K562 (cell line): Measurements from ENCODE around the gene KCTD19. TPM values are rescaled to one million over a fixed set of nuclear protein-coding genes. Genes with fewer than 3 reads are reported as not detected.

Experiments used
- ATAC-seq: fragments of 200-7000 bp; cut with Tn5 transposase; 3 replicates; pipeline ENCODE4 v1.9.1; 2020; ENCODE audit warnings: moderate library complexity
- Bru-seq: library from RNA; stranded (reverse); fragments of 400-500 nt; gene quantifications from one replicate; lab custom pipeline; 2021; lab: Mats Ljungman, UMichigan
- BruChase-seq, 2 experiments: library from RNA; stranded (reverse); fragments of 400-500 nt; gene quantifications; one replicate each; lab custom pipeline; 2021; lab: Mats Ljungman, UMichigan
- BruUV-seq: library from RNA; stranded (reverse); fragments of 400-500 nt; replicated peaks from 2 replicates; lab custom pipeline; 2021; lab: Mats Ljungman, UMichigan
- CTCF ChIA-PET: fragments of 300-600 bp; formaldehyde crosslinking; extraction: SDS; loops from one replicate; lab custom pipeline; 2021; ENCODE audit warnings: low intra/inter-chr PET ratio; lab: Yijun Ruan, JAX
- POLR2A ChIA-PET: fragments of 300-600, 350-650 bp; sonication (Branson Sonifier 250); formaldehyde crosslinking; extraction: SDS; loops from one replicate; lab custom pipeline; 2021; ENCODE audit warnings: antibody characterized with exemption, inconsistent platforms; lab: Yijun Ruan, JAX
- DNase-seq, 4 experiments: peaks; one replicate each; pipeline versions ENCODE4 v3.0.0 to v3.0.0-alpha.2; 2011 to 2018; ENCODE audit warnings: low spot score in 3 of 4, mixed read lengths in 3 of 4; ENCODE audit errors: extremely low read depth in 1 of 4
- FAIRE-seq: peaks from 2 replicates; lab custom pipeline; 2011; peaks lifted over from hg19 to GRCh38; lab: Jason Lieb, UNC
- H2AFZ ChIP-seq: 2 replicates; pipeline ENCODE4 v1.6.0; 2011; ENCODE audit warnings: low read depth, low read length, control low read depth, inconsistent platforms
- H3K27ac ChIP-seq: fragments of 200-600 bp; 3 replicates; pipeline ENCODE4 v1.8.0; 2011; ENCODE audit warnings: low read depth, mild to moderate bottlenecking, control low read depth, inconsistent platforms, low read length, moderate library complexity, mixed read lengths; ENCODE audit errors: extremely low read depth
- H3K27me3 ChIP-seq, 2 experiments: fragments of 300-600 bp in 1 of 2; 2 replicates in 1 of 2; 3 replicates in 1 of 2; pipeline versions ENCODE4 v1.6.0 to v1.8.0; 2011; ENCODE audit warnings: inconsistent platforms in 2 of 2, low read length in 2 of 2, mild to moderate bottlenecking in 1 of 2, mixed read lengths in 1 of 2, moderate library complexity in 1 of 2; ENCODE audit not compliant: control insufficient read depth in 2 of 2, insufficient read depth in 2 of 2
- H3K36me3 ChIP-seq: fragments of 300-600 bp; 3 replicates; pipeline ENCODE4 v1.8.0; 2011; ENCODE audit warnings: mild to moderate bottlenecking, low read length, inconsistent platforms; ENCODE audit not compliant: control insufficient read depth, insufficient read depth
- H3K4me1 ChIP-seq, 2 experiments: fragments of 200-600 bp in 1 of 2; replicated peaks in 1 of 2; 2 replicates in 1 of 2; 3 replicates in 1 of 2; pipeline versions ENCODE4 v1.5.1 to v1.8.0; 2011; ENCODE audit warnings: inconsistent platforms in 2 of 2, low read length in 2 of 2, mild to moderate bottlenecking in 1 of 2, mixed read lengths in 1 of 2, moderate library complexity in 1 of 2; ENCODE audit not compliant: control insufficient read depth in 2 of 2, insufficient read depth in 2 of 2
- H3K4me2 ChIP-seq: 2 replicates; pipeline ENCODE4 v1.6.1; 2011; ENCODE audit warnings: low read length, control low read depth, inconsistent platforms, mixed read lengths; ENCODE audit not compliant: insufficient read depth
- H3K4me3 ChIP-seq: fragments of 200-600 bp; sonication (generic), shearing (Covaris generic); 2 replicates; pipeline ENCODE4 v1.5.1; 2016; ENCODE audit warnings: control low read depth, inconsistent platforms
- H3K79me2 ChIP-seq: fragments of 200-600 bp; 3 replicates; pipeline ENCODE4 v1.8.0; 2011; ENCODE audit warnings: low read length, inconsistent platforms; ENCODE audit not compliant: control insufficient read depth, insufficient read depth
- H3K9ac ChIP-seq, 2 experiments: 2 replicates each; pipeline versions ENCODE4 v1.6.0 to v1.6.1; 2011; ENCODE audit warnings: low read depth in 2 of 2, low read length in 2 of 2, control low read depth in 1 of 2, inconsistent platforms in 1 of 2, mild to moderate bottlenecking in 1 of 2, mixed read lengths in 1 of 2; ENCODE audit not compliant: insufficient read depth in 1 of 2
- H3K9me1 ChIP-seq: one replicate; pipeline ENCODE4 v1.6.0; 2011; ENCODE audit warnings: inconsistent platforms, mild to moderate bottlenecking, low read length, moderate library complexity; ENCODE audit not compliant: control insufficient read depth, insufficient read depth
- H3K9me3 ChIP-seq: replicated peaks from 2 replicates; pipeline ENCODE4 v1.5.1; 2011; ENCODE audit warnings: low read depth, low read length, inconsistent platforms; ENCODE audit not compliant: control insufficient read depth, insufficient read depth
- H4K20me1 ChIP-seq: replicated peaks from 2 replicates; pipeline ENCODE4 v1.6.1; 2011; ENCODE audit warnings: low read length, inconsistent platforms, mixed read lengths; ENCODE audit not compliant: control insufficient read depth, insufficient read depth
- EHMT2 ChIP-seq: fragments of 450-650 bp; IDR thresholded peaks from 2 replicates; pipeline ENCODE4 v1.6.1; 2018; ENCODE audit warnings: antibody characterized with exemption
- MED1 ChIP-seq: sonication (generic); formaldehyde crosslinking; IDR thresholded peaks from 2 replicates; pipeline ENCODE4 v1.8.1; 2023; ENCODE audit warnings: missing genetic modification reagents, borderline replicate concordance
- POLR2G ChIP-seq: fragments of 200-400 bp; formaldehyde crosslinking; IDR thresholded peaks from 2 replicates; pipeline ENCODE4 v1.6.1; 2017; ENCODE audit warnings: low read depth, mild to moderate bottlenecking, antibody characterized with exemption, low read length, moderate library complexity
- SMARCE1 ChIP-seq: fragments of 450-650 bp; IDR thresholded peaks from 2 replicates; pipeline ENCODE4 v1.7.1; 2016; ENCODE audit warnings: mild to moderate bottlenecking
- ZKSCAN8 ChIP-seq: fragments of 200-800 bp; sonication (Bioruptor generic); IDR thresholded peaks from 2 replicates; pipeline ENCODE4 v1.6.1; 2016; ENCODE audit warnings: missing genetic modification characterization, missing compliant biosample characterization
- WGBS: fragments of 100-300 bp; shearing (Covaris generic); methylation state at CpG from one replicate; pipeline ENCODE4 v1.1.6; 2016; ENCODE audit warnings: low coverage, mixed read lengths; ENCODE audit not compliant: insufficient coverage; ENCODE audit errors: missing lambda C conversion rate; 5-methylcytosine and 5-hydroxymethylcytosine counted together
- in situ Hi-C: fragments of 300-500 bp; cut with MboI; formaldehyde crosslinking; loops from 4 replicates; pipeline ENCODE4 v1.15.0; 2018; ENCODE audit warnings: inconsistent platforms, mixed read lengths
- intact Hi-C: fragments of 100-400 bp; cut with micrococcal nuclease; formaldehyde crosslinking; loops from 2 replicates; pipeline ENCODE4 v1.14.2; 2022
- long read RNA-seq, 3 experiments: library from polyadenylated mRNA in 2 of 3; library from RNA in 1 of 3; unstranded in 2 of 3; stranded (forward) in 1 of 3; transcript quantifications; one replicate each; pipeline ENCODE4 v2.0.0, GENCODE V29; 2019 to 2022
- polyA minus RNA-seq, 3 experiments: library from RNA; depleted of rRNA, polyadenylated mRNA; stranded (reverse); fragments of >200 nt; gene quantifications; 2 replicates each; pipeline ENCODE4 v1.2.3, GENCODE V29; 2011
- polyA plus RNA-seq, 8 experiments: library from polyadenylated mRNA; depleted of rRNA in 4 of 8; stranded (reverse) in 5 of 8; unstranded in 3 of 8; fragments of >200 nt; fragmentation: Nextera tagmentation in 2 of 8; fragmentation: Illumina TruSeq in 1 of 8; extraction: Ambion mirVana in 2 of 8; extraction: Trizol in 1 of 8; gene quantifications; 2 replicates each; pipeline versions ENCODE4 v1.2.1 to v1.2.3, GENCODE V29; 2011 to 2014; ENCODE audit warnings: inconsistent platforms in 1 of 8, missing spikeins in 1 of 8
- total RNA-seq, 7 experiments: library from RNA; depleted of rRNA in 6 of 7; stranded (reverse); fragments of >200 nt in 6 of 7; fragmentation: Illumina TruSeq in 2 of 7; extraction: Trizol in 2 of 7; gene quantifications; 2 replicates each; pipeline versions ENCODE4 v1.2.1 to v1.2.3, GENCODE V29; 2011 to 2021; ENCODE audit warnings: low replicate concordance in 1 of 7
- TF ChIP-seq, protein P1 (sequence below): fragments of 250-450 bp; sonication (Bioruptor Pico); IDR thresholded peaks from 2 replicates; pipeline ENCODE4 v1.8.0; 2022; ENCODE audit warnings: moderate library complexity, mild to moderate bottlenecking, inconsistent platforms
- TF ChIP-seq, protein P2 (sequence below): fragments of 450-650 bp; IDR thresholded peaks from 2 replicates; pipeline ENCODE4 v1.6.1; 2016; ENCODE audit warnings: low read depth, mild to moderate bottlenecking, moderate library complexity
- TF ChIP-seq, protein P3 (sequence below): fragments of 150-350 bp; IDR thresholded peaks from 2 replicates; pipeline ENCODE4 v1.6.1; 2014; ENCODE audit warnings: low read depth, mild to moderate bottlenecking, low read length, borderline replicate concordance
- TF ChIP-seq, protein P4 (sequence below): fragments of 450-650 bp; formaldehyde crosslinking; IDR thresholded peaks from 2 replicates; pipeline ENCODE4 v1.4.0; 2020; ENCODE audit warnings: mild to moderate bottlenecking, moderate library complexity

Gene KCTD19
- 1.0 and 1.4 TPM in 2 replicates for total RNA-seq (2011; cell fraction: chromatin; rRNA removed; ENCODE audit: low replicate concordance)
- total RNA-seq (2011; cell fraction: nucleolus; rRNA removed), result 0.33 and 0.53 TPM in 2 replicates
- total RNA-seq (2011; cell fraction: nucleoplasm; rRNA removed), result 0.44 and 0.46 TPM in 2 replicates
- total RNA-seq (2014; rRNA removed) (0.29 and 0.91 TPM in 2 replicates), total RNA-seq (2014; rRNA removed; fragmentation: Illumina TruSeq; extraction: Trizol) (0.15 and 0.16 TPM in 2 replicates), total RNA-seq (2015; rRNA removed; fragmentation: Illumina TruSeq; extraction: Trizol) (0.11 and 0.34 TPM in 2 replicates), total RNA-seq (2021) (0.22 and 0.25 TPM in 2 replicates), polyA plus RNA-seq (2011; rRNA removed) (0.32 and 0.33 TPM in 2 replicates), polyA plus RNA-seq (2014; fragmentation: Illumina TruSeq; extraction: Trizol) (0.31 and 0.53 TPM in 2 replicates), polyA plus RNA-seq (2014; fragmentation: Nextera tagmentation; extraction: Ambion mirVana) (not detected), polyA plus RNA-seq (2014; rRNA removed) (0.03 TPM in 2 replicates), polyA minus RNA-seq (2011; rRNA and poly(A)+ RNA removed) (0.04 and 0.30 TPM in 2 replicates), Bru-seq, nascent RNA (percentile 30 among the genes with signal in this experiment), BruChase-seq, experiment 1, labeled RNA remaining after a 2-hour chase (percentile 24 among the genes with signal in this experiment), BruChase-seq, experiment 2, labeled RNA remaining after a 6-hour chase (percentile 23 among the genes with signal in this experiment)
- 0.39 and 0.40 TPM in 2 replicates for polyA plus RNA-seq (2011; cell fraction: cytosol; rRNA removed)
- polyA plus RNA-seq (2011; cell fraction: nucleus; rRNA removed), result 0.87 and 0.98 TPM in 2 replicates
- polyA plus RNA-seq (2012), result 0.69 and 0.89 TPM in 2 replicates
- polyA minus RNA-seq (2011; cell fraction: cytosol; rRNA and poly(A)+ RNA removed), result not detected in 2 replicates
- 0.44 TPM in 1 of 2 replicates, not detected in the other for polyA minus RNA-seq (2011; cell fraction: nucleus; rRNA and poly(A)+ RNA removed)
- long read RNA-seq, experiment 1, partial matches to known transcripts, result 0 of 5 reads
- long read RNA-seq, experiment 1, other reads (novel, unspliced or antisense), result 5 of 5 reads
- long read RNA-seq, experiment 2, partial matches to known transcripts, result 1 of 1 reads
- long read RNA-seq, experiment 2, other reads (novel, unspliced or antisense), result 0 of 1 reads
- long read RNA-seq, experiment 3, result 0 reads

DNA sequence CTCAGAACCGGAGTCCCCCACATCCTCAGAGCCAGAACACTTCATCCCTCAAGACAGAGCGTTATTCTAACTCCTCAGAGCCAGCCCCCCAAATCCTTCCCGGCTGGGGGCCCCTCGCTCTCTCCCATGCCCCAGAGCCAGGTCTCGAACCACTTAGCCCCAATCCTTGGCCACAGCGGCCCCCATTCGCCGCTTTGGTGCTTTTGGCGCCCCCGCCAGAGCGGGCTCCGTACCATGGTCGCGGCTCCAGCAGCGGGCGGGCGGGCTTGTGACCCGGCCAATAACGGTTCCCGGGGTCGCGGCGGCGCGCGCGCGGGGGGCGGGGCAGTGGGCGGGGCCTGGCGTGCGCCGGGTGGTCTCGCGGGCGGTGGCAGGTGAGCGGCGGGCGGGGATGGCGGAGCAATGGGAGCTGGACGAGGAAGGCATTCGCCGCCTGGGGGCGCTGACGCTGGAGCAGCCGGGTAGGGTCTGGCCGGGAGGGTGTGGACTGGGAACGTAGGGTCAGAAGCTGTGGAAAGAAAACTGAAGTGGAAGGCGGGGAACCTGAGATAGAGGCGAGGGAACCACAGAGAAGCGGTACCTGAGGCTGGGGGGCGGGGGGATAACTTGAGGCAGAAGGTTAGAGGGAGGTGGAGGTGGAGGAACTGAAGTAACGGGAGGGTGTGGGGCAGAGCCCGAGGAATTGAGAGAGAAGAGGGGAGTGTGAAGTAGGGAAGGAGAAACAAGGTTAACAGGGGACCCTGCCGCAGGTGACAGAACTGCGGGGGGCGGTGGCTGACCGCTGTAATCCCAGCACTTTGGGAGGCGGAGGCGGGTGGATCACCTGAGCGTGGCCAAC lies at the start of gene KCTD19, which contains the start of gene LRRC36:
Gene KCTD19, minus strand, starts transcription at position 270 of the 838 bp plus-strand sequence. Its CDS starts 34 bp downstream, at position 236.
Gene LRRC36, plus strand, starts transcription at position 344 of the 838 bp plus-strand sequence. Its CDS starts 48 bp downstream, at position 392.
- BruUV-seq, result no TSS peak
- DNase-seq (peak; percentile 84 to 95 (median 90)), FAIRE-seq (no peak)
- TF ChIP-seq EHMT2, result 0 out of 2 replicates have a peak, but pooled peaks have one; percentile 20
- TF ChIP-seq POLR2G, result peak; percentile 75
- TF ChIP-seq, protein P1, sequence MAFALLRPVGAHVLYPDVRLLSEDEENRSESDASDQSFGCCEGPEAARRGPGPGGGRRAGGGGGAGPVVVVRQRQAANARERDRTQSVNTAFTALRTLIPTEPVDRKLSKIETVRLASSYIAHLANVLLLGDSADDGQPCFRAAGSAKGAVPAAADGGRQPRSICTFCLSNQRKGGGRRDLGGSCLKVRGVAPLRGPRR (CRISPR knock-in tag), result no peak
- no peak for TF ChIP-seq MED1 (CRISPR knock-in tag)
- TF ChIP-seq, protein P2, sequence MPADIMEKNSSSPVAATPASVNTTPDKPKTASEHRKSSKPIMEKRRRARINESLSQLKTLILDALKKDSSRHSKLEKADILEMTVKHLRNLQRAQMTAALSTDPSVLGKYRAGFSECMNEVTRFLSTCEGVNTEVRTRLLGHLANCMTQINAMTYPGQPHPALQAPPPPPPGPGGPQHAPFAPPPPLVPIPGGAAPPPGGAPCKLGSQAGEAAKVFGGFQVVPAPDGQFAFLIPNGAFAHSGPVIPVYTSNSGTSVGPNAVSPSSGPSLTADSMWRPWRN, result no peak
- TF ChIP-seq, protein P3, sequence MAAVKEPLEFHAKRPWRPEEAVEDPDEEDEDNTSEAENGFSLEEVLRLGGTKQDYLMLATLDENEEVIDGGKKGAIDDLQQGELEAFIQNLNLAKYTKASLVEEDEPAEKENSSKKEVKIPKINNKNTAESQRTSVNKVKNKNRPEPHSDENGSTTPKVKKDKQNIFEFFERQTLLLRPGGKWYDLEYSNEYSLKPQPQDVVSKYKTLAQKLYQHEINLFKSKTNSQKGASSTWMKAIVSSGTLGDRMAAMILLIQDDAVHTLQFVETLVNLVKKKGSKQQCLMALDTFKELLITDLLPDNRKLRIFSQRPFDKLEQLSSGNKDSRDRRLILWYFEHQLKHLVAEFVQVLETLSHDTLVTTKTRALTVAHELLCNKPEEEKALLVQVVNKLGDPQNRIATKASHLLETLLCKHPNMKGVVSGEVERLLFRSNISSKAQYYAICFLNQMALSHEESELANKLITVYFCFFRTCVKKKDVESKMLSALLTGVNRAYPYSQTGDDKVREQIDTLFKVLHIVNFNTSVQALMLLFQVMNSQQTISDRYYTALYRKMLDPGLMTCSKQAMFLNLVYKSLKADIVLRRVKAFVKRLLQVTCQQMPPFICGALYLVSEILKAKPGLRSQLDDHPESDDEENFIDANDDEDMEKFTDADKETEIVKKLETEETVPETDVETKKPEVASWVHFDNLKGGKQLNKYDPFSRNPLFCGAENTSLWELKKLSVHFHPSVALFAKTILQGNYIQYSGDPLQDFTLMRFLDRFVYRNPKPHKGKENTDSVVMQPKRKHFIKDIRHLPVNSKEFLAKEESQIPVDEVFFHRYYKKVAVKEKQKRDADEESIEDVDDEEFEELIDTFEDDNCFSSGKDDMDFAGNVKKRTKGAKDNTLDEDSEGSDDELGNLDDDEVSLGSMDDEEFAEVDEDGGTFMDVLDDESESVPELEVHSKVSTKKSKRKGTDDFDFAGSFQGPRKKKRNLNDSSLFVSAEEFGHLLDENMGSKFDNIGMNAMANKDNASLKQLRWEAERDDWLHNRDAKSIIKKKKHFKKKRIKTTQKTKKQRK, result no peak
- no peak; the same call in 1 of the 2 replicates for TF ChIP-seq SMARCE1
- TF ChIP-seq, protein P4, sequence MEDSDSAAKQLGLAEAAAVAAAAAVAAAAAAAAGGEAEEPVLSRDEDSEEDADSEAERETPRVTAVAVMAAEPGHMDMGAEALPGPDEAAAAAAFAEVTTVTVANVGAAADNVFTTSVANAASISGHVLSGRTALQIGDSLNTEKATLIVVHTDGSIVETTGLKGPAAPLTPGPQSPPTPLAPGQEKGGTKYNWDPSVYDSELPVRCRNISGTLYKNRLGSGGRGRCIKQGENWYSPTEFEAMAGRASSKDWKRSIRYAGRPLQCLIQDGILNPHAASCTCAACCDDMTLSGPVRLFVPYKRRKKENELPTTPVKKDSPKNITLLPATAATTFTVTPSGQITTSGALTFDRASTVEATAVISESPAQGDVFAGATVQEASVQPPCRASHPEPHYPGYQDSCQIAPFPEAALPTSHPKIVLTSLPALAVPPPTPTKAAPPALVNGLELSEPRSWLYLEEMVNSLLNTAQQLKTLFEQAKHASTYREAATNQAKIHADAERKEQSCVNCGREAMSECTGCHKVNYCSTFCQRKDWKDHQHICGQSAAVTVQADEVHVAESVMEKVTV (CRISPR knock-in tag), result no peak
- no peak for TF ChIP-seq ZKSCAN8

More for the DNA sequence above, at the start of gene KCTD19, which contains the start of gene LRRC36:
- Histone ChIP-seq H3K27me3 (peaks cover 0 to 3% of the 10 kb centered on the region in 2 experiments; a peak in 2 of 5 replicates), H3K9ac (peak within 1 kb of the TSS; percentile 50 to 94), H4K20me1 (no peaks in the 10 kb centered on the region), H3K9me3 (no peaks in the 10 kb centered on the region), H3K36me3 (no peaks in the 10 kb centered on the region), H3K27ac (peak within 1 kb of the TSS; percentile 2; the same call in 1 of the 3 replicates), H3K4me2 (peak within 1 kb of the TSS; percentile 81), H3K4me3 (peak within 1 kb of the TSS; percentile 66), H2AFZ (peak within 1 kb of the TSS; percentile 93), H3K9me1 (no peaks in the 10 kb centered on the region), H3K4me1 (peaks cover 3 to 14% of the 10 kb centered on the region in 2 experiments; a peak in 3 of 5 replicates), H3K79me2 (no peaks in the 10 kb centered on the region)
- POLR2A ChIA-PET, result interaction anchor here (0.5 to 1.7 kb wide), 9 partner anchors 10 to 159 kb away, joined by 3 to 4 read pairs (median 3); partner anchors contain the start of gene ZDHHC1
- in situ Hi-C loops, result no loop called here
- CTCF ChIA-PET, result no interaction called here
- WGBS, result 9% methylated on average over 43 of the region's 61 CpGs
- peak; percentile 99 for ATAC-seq
- intact Hi-C loops, result no loop called here
